Head of caudate nucleus (tissue), 42 donors: ENCODE data around the gene LRRN1.

Source experiments
- DNase-seq, 42 donors: peaks; one replicate each; pipeline versions ENCODE4 v3.0.0 to v3.0.0-alpha.2; 2020 to 2021; ENCODE audit warnings: mixed read lengths in 7 of 42
- intact Hi-C: fragments of 100-400 bp; cut with DNase I; formaldehyde crosslinking; loops from one replicate; pipeline ENCODE4 v1.15.0; 2022

The LRRN1 gene

DNA sequence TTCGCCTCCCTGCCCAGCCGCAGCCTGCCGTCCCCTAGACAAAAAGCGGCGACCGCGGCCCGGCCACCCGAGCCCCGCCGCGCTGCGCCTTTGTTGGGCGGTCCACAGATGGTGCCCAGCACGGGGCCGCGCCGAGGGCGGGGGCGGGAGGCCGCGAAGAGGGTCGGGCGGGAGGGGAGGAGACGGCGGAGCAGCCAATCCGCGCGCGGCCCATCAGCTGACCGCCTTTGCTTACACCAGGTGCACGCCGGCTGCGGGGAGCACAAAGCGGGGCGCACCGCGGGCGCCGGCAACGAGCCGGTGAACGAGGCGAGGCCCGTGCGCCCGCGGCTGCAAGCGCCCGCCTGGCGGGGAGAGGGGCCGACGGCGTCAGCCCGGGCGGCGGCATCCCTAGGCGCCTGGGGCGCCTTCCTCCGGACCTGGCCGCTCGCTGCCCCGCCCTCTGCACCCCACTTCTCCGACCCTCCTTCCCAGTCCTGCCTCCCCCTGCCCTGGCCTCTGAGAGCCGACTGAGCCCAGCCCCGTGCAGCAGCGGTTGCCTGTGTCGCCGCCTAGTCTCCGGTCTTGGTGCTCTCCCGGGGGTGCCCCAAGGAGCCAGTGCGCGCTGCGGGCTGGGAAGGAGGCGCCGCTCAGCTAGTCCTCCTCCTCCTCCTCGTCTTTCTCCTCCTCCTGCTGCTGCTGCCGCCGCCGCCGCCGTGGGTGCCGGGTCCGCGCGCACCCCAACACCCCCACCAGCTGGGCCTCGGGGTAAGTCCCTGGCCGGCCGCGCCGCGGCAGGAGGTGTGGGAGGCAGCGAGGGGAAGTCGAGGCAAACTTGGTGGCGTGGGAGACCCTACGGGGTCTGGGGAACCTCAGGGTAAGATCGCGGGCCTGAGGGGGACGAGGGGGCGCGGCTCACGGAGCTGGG is at the start of gene LRRN1:
Gene LRRN1 (plus strand): TSS at position 259 of the 907 bp plus-strand sequence. CDS start 45,211 bp downstream, outside the sequence.
- intact Hi-C loops: no loop called here
- DNase-seq: peak; percentile 81 to 97 (median 91)

DNA sequence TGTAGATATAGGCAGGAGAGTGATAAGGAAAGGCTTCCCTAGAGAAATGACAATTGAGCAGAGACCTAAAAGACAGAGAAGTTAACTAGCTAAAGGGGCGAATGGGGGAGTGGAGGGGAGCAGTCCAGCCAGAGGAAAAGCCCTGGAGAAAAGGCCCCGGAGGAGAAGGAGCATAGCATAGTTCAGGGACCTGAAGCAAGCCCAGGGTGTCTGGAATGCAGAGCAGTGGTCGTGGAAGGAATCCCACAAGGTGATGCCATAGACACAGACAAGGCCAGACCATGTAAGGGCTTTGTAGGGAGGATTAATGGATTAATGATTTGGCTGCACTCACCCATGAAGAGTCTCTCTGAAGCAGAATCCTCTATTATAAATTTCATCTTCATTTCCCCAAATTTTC is 45.8 kb upstream of the LRRN1 start:
- DNase-seq: no peak
- intact Hi-C loops: no loop called here

DNA sequence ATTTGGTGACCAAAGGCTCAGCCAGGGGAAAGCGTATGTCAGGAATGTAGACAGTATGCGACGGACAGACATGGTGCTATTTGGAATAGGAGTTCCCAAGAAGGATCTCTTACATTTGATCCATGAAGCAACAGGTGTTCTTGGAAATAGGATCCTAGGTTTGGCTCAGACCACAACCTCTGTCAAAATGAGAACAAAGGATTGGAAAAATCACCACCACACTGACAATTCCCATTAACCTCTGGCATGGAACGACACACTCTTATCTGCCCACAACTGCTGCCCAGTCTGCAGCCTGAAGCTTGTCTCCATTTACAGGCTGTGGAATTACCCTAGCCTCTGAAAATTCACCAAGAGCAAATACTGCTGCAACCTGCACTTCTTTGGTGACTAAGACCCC is 33.6 kb upstream of the LRRN1 start:
- intact Hi-C loops: no loop called here
- DNase-seq: no peak

DNA sequence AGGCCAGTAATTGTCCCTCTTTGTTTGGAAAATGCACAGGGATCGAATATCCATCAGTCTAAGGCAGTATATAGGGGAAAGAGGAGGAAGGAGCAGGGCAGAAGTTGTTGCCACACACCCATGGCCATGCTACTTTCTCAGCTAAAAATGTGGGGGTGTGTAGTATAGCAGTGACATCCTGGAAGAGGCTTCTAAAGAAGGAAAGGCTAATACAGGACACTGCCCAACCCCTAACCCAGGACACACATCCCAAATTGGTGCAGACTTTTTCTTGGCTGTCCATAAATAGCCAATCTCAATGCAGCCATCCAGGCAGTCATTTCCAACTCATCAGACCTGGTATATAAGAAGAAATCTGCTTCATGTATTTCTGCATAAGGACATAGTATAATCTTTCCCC is 33.1 kb upstream of the LRRN1 start:
- intact Hi-C loops: no loop called here
- no peak for DNase-seq

DNA sequence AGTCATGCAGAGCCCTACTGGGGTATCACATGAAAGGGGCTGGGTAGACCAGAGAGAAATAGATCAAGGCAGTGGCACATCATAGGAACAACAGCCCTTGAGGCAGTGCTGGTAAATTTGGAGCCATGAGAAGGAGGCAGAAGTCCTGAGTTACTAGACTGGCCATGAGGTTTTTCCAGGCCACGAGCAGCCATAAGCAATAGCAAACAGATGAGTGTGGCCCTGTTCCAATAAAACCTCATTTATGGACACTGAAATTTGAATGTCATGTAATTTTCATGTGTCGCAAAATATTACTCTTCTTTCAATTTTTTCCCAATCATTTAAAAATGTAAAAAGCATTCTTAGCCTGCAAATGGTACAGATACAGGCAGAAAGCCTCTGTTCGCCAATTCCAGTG is 28.1 kb upstream of the LRRN1 start:
- no peak for DNase-seq
- intact Hi-C loops: no loop called here

DNA sequence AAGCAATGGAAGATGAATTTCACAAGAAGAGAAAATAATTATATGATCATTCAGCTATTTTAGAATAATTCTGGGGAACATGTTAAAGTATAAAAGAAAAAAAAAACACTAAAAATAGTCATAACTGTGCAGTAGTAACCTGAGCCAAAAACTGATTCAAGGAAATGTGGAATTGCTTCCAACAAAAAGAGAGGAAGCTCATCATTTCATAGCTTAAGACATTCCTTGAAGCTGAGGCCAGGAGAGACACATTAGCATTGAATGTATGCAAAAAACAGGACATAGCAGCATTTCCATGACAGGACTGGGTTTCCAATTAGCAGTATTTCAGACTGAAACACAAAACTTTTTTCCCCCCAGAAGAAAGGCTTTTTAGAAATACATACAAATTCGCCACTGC is 27.7 kb upstream of the LRRN1 start:
- intact Hi-C loops: no loop called here
- DNase-seq: no peak

DNA sequence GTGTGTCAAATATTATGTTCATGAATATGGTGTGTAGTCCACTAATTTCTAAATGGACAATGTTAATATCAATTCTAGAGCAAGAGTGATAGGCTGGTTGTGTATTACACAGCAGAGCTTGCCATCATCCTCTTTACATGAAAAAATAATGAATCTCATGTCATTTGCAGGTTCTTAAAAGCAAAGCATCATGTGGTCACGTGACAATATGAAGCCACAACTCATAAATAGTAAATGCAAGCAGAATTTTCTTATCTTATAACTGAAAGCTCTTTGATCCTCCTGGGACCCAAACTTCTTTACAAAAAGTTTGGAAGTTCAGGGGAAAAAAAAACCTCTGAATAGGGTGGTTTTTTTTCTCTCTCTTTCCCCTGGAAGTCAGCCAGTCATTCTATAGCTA is 26.9 kb upstream of the LRRN1 start:
- DNase-seq: no peak
- intact Hi-C loops: no loop called here

DNA sequence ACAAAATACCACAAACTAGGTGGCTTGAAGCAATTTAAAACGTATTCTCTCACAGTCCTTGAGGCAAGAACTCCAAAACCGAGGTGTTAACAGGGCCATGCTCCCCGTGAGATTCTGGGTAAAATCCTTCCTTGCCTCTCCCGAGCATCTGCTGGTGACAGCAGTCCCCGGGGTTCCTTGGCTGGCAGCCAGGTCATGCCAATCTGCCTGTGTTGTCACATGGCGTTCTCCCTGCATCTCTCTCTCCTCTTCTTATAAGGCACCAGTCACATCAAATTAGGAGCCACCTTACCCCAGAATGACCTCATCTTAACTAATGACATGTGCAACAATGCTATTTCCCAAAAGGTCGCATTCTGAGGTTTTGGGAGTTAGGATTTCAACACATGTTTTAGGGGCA is 26.3 kb upstream of the LRRN1 start:
- peak in 39 of 42 donors; percentile 7 to 81 (median 43) for DNase-seq
- intact Hi-C loops: no loop called here

DNA sequence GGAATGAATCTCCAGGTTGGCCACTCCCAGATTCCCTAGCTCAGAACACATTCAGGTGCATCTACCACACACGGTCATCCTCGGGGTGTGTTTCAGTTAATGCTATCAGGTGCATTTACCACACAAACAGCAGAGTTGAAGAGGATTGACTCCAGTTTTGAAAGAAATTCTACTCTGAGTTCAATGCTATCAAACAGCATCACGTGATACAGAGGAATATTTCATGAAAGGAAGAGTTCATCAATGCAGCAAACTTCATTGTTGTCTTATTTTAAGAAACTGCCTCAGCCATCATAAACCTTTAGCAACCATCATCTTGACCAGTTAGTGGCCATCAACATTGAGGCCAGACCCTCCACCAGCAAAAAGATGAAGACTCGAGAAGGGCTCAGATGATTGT is 22.6 kb upstream of the LRRN1 start:
- no peak for DNase-seq
- intact Hi-C loops: no loop called here

DNA sequence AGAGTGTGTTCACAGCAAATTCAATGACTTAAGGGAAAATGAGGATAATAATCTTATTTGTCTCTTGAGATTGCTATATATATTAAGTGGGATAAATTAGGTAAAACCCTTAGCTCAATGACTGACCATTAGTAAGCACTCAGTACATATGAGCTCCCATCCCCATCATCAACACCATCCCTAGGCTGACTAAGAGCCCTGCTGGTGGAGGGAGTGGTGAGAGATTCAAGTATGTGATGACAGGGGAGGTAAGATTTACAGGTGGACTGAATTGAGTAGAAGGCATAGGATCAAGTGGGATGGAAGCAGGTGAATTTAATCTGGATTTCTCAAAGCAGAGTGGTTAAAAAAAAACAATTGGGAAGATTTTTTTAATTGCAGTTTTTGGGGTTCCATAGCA is 21.0 kb upstream of the LRRN1 start:
- intact Hi-C loops: no loop called here
- no peak for DNase-seq

DNA sequence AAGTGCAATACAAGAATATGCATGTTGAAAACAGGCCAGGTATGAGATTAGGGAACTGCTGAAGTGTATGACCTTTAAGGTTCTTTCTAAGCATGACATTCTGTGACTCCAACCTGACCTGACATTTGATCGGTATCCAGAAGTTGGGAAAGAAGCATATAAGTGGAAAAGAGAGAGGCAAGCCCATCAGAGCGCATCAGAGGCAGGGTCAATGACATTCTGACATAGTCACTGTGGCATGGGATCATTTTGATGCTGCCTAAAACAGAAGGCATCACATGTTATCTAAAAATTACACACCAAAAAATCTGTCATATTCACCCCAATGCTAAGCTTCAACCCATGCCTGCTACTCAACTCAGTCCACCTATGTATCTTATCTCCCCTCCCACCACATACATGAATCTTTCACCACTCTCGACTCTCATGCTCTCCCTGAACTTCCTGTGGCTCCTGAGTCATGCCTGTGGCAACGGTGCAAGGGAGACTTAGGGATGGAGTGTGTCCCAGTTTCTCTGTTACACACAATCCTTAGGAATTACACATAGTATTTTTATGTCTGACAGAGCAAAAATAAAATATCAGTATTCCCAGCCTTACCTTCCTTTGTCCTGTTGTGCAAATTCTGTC is 20.5 kb upstream of the LRRN1 start:
- intact Hi-C loops: no loop called here
- DNase-seq: no peak

DNA sequence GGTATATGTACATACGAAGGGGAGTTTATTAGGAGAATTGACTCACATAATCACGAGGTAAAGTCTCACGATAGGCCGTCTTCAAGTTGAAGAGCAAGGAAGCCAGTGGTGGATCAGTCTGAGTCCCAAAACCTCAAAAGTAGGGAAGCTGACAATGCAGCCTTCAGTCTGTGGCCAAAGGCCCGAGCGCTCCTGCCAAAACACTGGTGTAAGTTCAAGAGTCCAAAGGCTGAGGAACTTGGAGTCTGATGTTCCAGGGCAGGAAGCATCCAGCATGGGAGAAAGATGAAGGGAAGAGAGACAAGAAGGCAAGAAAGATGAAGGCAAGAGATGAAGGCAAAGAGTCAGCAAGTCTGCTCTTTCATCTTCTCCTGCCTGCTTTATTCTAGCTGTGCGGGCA is 16.8 kb upstream of the LRRN1 start:
- intact Hi-C loops: no loop called here
- DNase-seq: no peak

DNA sequence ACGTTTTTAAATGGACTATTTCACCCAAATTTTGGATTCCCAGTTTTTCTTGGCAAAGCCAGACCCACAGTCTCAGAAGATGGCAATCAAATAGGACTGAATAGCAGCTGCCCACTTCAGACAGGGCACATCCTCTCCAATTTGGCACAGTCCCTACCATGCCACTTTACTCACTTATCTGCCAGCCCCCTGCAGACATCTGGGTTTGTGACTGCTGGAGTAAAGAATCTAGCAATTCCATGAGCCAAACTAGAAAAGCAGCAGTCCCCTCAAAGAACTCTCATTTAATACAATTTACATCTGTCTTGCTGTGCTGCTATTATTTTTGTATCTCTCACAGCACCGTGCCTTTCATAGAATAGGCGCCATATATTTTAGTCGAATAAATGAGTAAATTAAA is 16.0 kb upstream of the LRRN1 start:
- intact Hi-C loops: no loop called here
- peak in 2 of 42 donors; percentile 2 to 42 for DNase-seq

DNA sequence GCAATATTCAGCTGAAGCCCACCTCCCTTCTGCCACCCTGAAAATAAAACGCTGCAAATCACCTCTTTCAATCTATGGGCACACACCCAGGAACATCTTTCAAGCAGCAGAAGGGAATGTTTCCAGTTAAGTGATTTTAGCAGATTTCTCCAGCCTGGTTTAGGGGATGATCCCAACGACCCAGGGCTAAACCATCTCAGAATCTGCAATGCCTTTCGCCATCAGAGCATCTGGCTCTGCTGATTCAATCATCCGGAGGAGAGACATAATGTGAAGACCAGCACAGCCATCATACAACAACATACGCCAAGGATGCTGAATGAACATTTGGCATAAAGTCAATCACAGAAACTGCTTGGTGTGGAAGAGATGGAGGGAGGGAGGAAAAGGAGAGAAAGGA is 15.5 kb upstream of the LRRN1 start:
- intact Hi-C loops: no loop called here
- no peak for DNase-seq

DNA sequence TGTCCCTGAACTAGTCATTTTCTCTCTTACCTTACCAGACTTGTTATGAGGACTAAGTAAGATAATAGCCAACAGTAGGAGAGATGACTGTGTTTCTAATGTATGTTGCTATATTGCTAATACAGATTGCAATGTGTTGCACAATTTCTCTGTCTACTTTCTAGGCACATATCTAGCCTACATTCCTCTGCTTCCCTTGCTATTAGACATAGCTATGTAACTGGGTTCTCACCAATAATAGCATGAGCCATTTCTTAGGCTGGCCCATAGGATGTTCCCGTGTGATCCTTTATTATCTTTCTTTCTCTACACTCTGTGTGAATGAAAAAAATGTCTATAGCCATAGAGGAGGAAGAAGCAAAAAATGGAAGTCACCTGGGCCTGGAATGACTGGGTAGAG is 6.8 kb upstream of the LRRN1 start:
- intact Hi-C loops: no loop called here

DNA sequence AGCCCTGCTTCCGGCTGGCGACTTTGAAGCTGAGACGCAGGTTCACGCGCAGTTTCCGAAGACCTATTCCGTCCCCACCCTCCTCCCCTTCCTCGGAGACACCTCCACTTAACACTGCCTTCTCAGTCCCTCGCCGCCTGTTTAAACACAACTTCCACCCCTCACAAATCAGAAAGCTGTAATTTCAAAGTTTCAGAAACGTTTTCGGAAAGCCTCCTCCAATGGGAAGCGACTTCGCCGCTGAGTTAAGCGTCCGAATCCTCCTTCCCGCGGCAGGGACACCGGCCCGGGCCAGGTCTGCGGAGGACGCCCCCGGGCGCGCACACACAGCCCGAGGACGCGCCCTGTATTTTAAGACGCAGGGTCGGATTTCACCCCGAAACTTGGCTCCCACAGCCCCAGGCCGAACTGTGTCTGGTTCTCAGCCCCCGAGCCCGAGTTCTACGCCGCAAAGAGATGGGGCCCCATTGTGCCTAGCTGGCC is 559 bp upstream of the LRRN1 start:
- intact Hi-C loops: no loop called here
- peak in 40 of 42 donors; percentile 9 to 66 (median 41) for DNase-seq

More for the DNA sequence above, 6.8 kb upstream of the LRRN1 start:
- no peak for DNase-seq

DNA sequence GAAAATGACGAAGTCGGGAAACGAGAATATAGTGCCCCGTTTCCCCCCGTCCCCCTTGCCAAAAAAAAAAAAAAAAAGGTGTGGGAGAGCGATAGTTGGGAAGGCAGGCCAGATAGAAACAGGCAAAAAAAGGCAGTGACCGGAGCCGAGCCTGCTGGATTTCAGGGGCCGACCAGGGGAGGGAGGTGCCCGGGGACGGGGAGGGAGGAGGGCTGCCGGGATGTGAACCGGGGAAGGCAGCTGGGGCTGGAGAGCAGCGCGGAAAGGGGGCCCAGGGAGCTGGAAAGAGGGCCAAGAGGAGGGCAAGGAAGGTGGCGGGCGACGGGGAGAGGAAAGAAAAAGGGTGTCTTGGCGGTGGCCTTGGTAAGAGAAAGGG is 837 bp downstream of the LRRN1 start:
- intact Hi-C loops: no loop called here

DNA sequence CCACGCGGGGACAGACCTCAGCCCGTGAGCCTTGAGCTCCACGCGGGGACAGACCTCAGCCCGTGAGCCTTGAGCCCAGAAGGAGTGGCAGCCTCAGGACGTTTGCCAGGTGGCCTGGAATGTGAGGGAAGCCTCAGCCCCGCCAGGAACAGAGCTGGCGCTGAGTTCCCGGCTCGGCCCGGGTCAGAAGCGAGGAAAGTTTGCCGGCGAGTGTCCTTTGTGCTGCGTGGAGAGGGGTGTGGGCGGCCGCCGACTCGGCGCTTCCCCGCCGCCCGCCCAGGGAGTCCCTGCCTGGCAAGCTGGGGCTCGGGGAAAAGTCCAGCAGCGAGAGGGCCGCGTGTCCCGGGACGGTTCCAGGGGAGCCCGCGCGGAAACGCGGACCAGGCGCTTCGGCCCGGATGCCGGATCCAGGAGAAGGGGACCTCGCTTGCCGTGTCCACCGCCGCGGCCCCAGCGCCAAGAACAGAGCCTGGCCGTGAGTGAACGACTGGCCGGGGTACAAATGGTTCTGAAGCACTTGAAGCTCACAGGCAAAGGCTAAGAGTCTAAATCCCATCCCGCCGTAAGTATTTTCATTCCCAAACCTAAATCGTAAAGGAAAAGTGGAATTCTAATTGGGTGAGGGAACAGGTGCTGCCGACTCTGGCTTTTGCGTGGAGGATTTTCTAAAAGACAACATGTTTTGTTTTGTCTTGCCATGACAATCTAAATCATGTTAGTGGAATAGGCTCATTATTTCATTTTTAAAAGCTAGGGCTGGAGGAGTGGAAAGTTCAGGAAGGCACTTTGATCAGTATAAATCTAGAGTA is 1.7 kb downstream of the LRRN1 start:
- DNase-seq: peak in 35 of 42 donors; percentile 16 to 69 (median 38)
- intact Hi-C loops: no loop called here

More for the DNA sequence above, 837 bp downstream of the LRRN1 start:
- peak in 33 of 42 donors; percentile 20 to 64 (median 40) for DNase-seq

DNA sequence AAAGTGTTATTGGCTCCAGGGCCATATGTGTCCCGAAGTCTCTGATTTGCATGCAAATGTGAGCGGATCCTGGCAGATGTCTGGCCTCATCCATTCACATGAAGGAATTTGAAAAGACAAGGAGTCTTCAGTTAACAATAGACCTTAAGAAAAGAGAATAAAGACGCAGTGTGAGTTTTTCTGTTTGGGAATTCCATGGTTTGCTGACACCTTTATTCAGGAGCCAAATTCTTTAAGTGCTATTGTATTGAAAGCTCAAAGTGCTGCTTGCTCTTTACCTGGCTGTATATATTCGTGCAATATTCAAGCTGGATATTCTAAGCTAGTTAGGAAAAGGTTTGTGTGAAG is 2.2 kb downstream of the LRRN1 start:
- intact Hi-C loops: no loop called here

DNA sequence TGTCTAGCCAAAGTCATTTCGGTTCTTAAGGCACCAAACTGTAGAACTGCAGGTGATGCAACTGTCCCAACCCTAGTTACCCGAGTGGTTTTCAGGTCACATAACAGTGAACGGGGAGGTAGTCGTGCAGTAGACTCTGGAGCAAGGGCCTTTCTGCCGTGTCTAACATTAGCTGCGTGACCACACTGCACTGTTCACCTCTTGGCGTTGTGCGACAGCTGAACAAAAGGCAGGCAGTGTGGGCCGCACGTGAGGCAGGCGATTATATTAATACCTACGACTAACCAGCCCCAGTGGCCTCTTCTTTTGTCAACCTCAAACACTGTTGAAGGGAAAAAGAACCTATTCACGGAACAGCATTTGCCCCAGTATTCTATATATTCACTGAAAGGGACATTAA is 2.8 kb downstream of the LRRN1 start:
- no peak for DNase-seq
- intact Hi-C loops: no loop called here

More for the DNA sequence above, 2.2 kb downstream of the LRRN1 start:
- DNase-seq: no peak
